ENCODE results near the gene CREG2. TPM values are rescaled to one million over a fixed set of nuclear protein-coding genes. Genes with fewer than 3 reads are reported as not detected.

The CREG2 gene
- total RNA-seq, 1 experiment from 2014 or later: not detected

DNA sequence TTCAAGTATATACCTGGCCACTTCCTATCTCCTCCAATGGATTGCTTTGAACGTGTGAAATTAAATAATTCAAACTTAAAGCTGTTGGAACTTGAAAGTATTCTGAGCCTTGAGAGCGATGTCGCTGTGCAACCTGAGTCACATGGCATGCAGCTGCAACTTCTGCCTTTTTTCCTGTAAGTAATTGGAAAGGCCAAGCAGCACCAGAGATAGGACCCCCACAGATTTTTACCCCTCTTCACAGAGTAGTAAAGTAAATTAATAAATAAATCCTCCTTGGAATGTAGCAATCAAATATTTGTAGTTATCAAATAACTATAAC is 75.6 kb downstream of the CREG2 start:
- DNase-seq (ENCODE audit: low spot score): no peak
- H3K4me3 ChIP-seq (ENCODE audit: low read depth, low read length, poor library complexity, severe bottlenecking): no peak overlapping the region
- no TSS peak for BruUV-seq (replicated peaks)
- no peak for TF ChIP-seq EZH2 (IDR thresholded peaks at IDR 0.05; ENCODE audit: borderline replicate concordance, low read depth, low read length, poor library complexity, severe bottlenecking)
- TF ChIP-seq, protein P1, sequence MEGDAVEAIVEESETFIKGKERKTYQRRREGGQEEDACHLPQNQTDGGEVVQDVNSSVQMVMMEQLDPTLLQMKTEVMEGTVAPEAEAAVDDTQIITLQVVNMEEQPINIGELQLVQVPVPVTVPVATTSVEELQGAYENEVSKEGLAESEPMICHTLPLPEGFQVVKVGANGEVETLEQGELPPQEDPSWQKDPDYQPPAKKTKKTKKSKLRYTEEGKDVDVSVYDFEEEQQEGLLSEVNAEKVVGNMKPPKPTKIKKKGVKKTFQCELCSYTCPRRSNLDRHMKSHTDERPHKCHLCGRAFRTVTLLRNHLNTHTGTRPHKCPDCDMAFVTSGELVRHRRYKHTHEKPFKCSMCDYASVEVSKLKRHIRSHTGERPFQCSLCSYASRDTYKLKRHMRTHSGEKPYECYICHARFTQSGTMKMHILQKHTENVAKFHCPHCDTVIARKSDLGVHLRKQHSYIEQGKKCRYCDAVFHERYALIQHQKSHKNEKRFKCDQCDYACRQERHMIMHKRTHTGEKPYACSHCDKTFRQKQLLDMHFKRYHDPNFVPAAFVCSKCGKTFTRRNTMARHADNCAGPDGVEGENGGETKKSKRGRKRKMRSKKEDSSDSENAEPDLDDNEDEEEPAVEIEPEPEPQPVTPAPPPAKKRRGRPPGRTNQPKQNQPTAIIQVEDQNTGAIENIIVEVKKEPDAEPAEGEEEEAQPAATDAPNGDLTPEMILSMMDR (conservative IDR thresholded peaks at IDR 0.05; ENCODE audit: low read depth, low read length): no peak
- H3K9me3 ChIP-seq (ENCODE audit: low read depth, low read length, poor library complexity, severe bottlenecking): no peaks in the 10 kb centered on the region
- H3K36me3 ChIP-seq (ENCODE audit: insufficient read depth, low read length, poor library complexity, severe bottlenecking): no peaks in the 10 kb centered on the region
- intact Hi-C loops (cut with micrococcal nuclease; ENCODE audit: unreplicated experiment): no loop called here
- H3K4me1 ChIP-seq (ENCODE audit: insufficient read depth, low read length, poor library complexity, severe bottlenecking): peaks cover 5% of the 10 kb centered on the region
- ChIA-PET CTCF (no interaction called here), POLR2A (ENCODE audit: low non-redundant PET) (no interaction called here)
- H3K27me3 ChIP-seq (replicated peaks; ENCODE audit: insufficient read depth, low read depth, low read length, poor library complexity): peaks cover 4% of the 10 kb centered on the region
- H3K27ac ChIP-seq (ENCODE audit: low read depth, low read length, poor library complexity, severe bottlenecking): no peak overlapping the region

DNA sequence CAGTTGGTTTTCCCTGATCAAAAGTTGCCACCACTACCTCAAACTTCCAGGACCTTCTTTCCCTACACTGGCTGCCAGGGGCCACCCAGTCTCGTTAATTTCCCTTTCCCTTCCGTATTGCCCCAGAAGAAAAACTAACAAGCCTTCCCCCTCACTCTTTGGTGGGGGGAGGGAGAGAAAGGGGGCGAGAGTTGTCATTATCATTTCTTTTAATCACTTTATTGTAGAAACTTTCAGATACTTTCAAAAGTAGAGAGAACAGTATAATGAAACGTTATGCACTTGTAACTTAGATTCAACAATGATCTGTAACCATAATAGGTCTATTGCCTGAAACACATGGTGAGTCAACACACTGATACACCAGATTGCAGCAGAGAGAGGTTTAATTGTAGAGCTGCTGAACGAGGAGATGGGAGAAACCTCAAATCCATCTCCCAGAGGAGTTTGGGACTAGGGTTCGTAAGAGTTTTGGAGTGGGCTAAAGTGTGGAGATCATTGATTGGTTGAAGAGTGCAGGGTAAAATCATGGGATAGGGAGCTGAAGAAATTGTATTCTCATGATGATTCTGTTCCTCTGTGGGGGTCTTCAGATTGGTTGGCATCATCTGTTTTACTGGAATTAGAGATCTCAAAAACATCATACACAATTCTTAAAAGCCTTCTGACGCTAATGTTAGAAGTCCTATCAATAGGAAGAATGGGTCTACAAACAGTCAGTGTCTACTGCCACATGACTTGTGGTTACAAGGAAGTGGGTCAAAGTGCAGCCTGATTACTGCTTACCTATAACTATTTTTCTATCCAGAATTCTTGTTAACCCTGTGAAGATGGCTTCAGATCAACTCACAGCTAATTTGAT is 76.2 kb downstream of the CREG2 start:
- CTCF ChIA-PET: no interaction called here
- Histone ChIP-seq H3K9me3 (ENCODE audit: low read depth, low read length, poor library complexity, severe bottlenecking) (no peaks in the 10 kb centered on the region), H3K4me3 (ENCODE audit: low read depth, low read length, poor library complexity, severe bottlenecking) (no peak overlapping the region), H3K36me3 (ENCODE audit: insufficient read depth, low read length, poor library complexity, severe bottlenecking) (no peaks in the 10 kb centered on the region), H3K27ac (ENCODE audit: low read depth, low read length, poor library complexity, severe bottlenecking) (no peak overlapping the region), H3K4me1 (ENCODE audit: insufficient read depth, low read length, poor library complexity, severe bottlenecking) (peaks cover 10% of the 10 kb centered on the region), H3K27me3 (replicated peaks; ENCODE audit: insufficient read depth, low read depth, low read length, poor library complexity) (peaks cover 4% of the 10 kb centered on the region)
- BruUV-seq (replicated peaks): no TSS peak
- intact Hi-C loops (cut with micrococcal nuclease; ENCODE audit: unreplicated experiment): no loop called here
- no peak for DNase-seq (ENCODE audit: low spot score)
- TF ChIP-seq, protein P1 (conservative IDR thresholded peaks at IDR 0.05; ENCODE audit: low read depth, low read length): no peak
- no peak for TF ChIP-seq EZH2 (IDR thresholded peaks at IDR 0.05; ENCODE audit: borderline replicate concordance, low read depth, low read length, poor library complexity, severe bottlenecking)
- POLR2A ChIA-PET (ENCODE audit: low non-redundant PET): no interaction called here

DNA sequence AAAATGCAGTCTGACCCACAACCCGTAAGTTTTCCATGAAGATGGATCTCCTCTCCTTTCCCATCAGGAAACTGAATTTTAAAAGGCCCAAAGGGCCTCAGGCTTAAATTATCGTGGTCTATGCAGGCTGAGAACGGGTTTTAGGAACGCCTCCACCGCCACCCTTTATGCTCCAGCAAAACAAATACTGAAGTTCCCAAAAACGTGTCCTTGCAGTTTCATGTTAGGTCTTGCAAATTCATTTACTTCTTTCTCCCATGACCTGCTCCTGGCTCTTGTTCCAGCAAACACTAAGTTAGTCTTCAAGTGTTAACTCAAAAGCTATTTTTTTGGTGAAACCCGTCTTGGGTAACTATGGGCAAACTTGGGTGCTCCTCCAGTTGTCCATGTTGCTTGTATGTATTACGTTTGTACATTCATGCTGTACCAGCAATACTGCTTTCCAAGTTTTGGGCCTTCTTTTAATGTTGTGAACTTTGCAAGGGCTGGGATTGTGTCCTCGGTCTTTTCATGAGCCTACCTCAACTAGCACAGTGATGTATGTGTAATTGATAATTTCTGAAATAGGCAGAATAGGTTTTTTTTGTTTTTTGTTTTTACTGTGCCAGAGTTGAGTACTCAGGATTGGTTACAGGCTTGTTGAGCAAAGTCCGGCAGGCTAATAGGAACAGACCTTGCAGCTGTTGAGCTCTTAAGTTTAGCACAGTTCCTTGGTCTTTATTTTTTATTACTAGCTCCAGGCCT is 77.0 kb downstream of the CREG2 start:
- H3K36me3 ChIP-seq (ENCODE audit: insufficient read depth, low read length, poor library complexity, severe bottlenecking): no peaks in the 10 kb centered on the region
- BruUV-seq (replicated peaks): no TSS peak
- ChIA-PET CTCF (no interaction called here), POLR2A (ENCODE audit: low non-redundant PET) (no interaction called here)
- no peak overlapping the region for H3K27ac ChIP-seq (ENCODE audit: low read depth, low read length, poor library complexity, severe bottlenecking)
- no peak for DNase-seq (ENCODE audit: low spot score)
- intact Hi-C loops (cut with micrococcal nuclease; ENCODE audit: unreplicated experiment): no loop called here
- no peaks in the 10 kb centered on the region for H3K9me3 ChIP-seq (ENCODE audit: low read depth, low read length, poor library complexity, severe bottlenecking)
- H3K27me3 ChIP-seq (replicated peaks; ENCODE audit: insufficient read depth, low read depth, low read length, poor library complexity): no peaks in the 10 kb centered on the region
- peaks cover 17% of the 10 kb centered on the region for H3K4me1 ChIP-seq (ENCODE audit: insufficient read depth, low read length, poor library complexity, severe bottlenecking)
- TF ChIP-seq EZH2 (IDR thresholded peaks at IDR 0.05; ENCODE audit: borderline replicate concordance, low read depth, low read length, poor library complexity, severe bottlenecking): no peak
- TF ChIP-seq, protein P1 (conservative IDR thresholded peaks at IDR 0.05; ENCODE audit: low read depth, low read length): no peak
- no peak overlapping the region for H3K4me3 ChIP-seq (ENCODE audit: low read depth, low read length, poor library complexity, severe bottlenecking)

Data from A673 (cell line).